Measurements from ENCODE around the gene FAM237A. TPM values are rescaled to one million over a fixed set of nuclear protein-coding genes. Genes with fewer than 3 reads are reported as not detected.

Gene FAM237A
- total RNA-seq, 2 experiments from 2014 or later = not detected

- Histone ChIP-seq H3K36me3 (ENCODE audit: insufficient read depth, low read length) (no peaks in the 10 kb centered on the region), H3K9me2 (ENCODE audit: insufficient read depth, low read length) (no peaks in the 10 kb centered on the region), H3K4me1 (ENCODE audit: insufficient read depth, low read length, poor library complexity, severe bottlenecking) (no peaks in the 10 kb centered on the region), H3K9me3 (ENCODE audit: low read length) (no peaks in the 10 kb centered on the region), H3K4me3 (ENCODE audit: low read depth, low read length, poor library complexity, severe bottlenecking) (no peak overlapping the region), H2AFZ (ENCODE audit: low read length) (no peak overlapping the region), H3K79me2 (ENCODE audit: insufficient read depth, low read depth, low read length) (no peaks in the 10 kb centered on the region), H3K4me2 (ENCODE audit: low read length) (no peak overlapping the region), H4K20me1 (ENCODE audit: insufficient read depth, low read length) (no peaks in the 10 kb centered on the region), H3K27ac (ENCODE audit: low read depth, low read length, poor library complexity, severe bottlenecking) (no peak overlapping the region)
- CTCF ChIA-PET (ENCODE audit: unreplicated experiment) = no interaction called here
- POLR2A ChIA-PET = no interaction called here
- TF ChIP-seq EZH2phosphoT487 (IDR thresholded peaks at IDR 0.05; ENCODE audit: borderline replicate concordance, low read depth, low read length) (no peak), CTCF (conservative IDR thresholded peaks at IDR 0.05; ENCODE audit: low read length) (no peak)
- intact Hi-C loops (cut with micrococcal nuclease; ENCODE audit: unreplicated experiment) = no loop called here
- no peak for DNase-seq (ENCODE audit: low spot score)
- no TSS peak for BruUV-seq (replicated peaks)
These were observed 14.8 kb downstream of the FAM237A start for GRCh38 chr2:206657087-206657486.

GRCh38 chr2:206665251-206665650 lies 23.0 kb downstream of the FAM237A start:
- intact Hi-C loops (cut with micrococcal nuclease; ENCODE audit: unreplicated experiment) = no loop called here
- H3K4me3 ChIP-seq (ENCODE audit: low read depth, low read length, poor library complexity, severe bottlenecking) = no peak overlapping the region
- no peaks in the 10 kb centered on the region for H3K4me1 ChIP-seq (ENCODE audit: insufficient read depth, low read length, poor library complexity, severe bottlenecking)
- TF ChIP-seq CTCF (conservative IDR thresholded peaks at IDR 0.05; ENCODE audit: low read length) (no peak), EZH2phosphoT487 (IDR thresholded peaks at IDR 0.05; ENCODE audit: borderline replicate concordance, low read depth, low read length) (no peak)
- no peak overlapping the region for H2AFZ ChIP-seq (ENCODE audit: low read length)
- no peaks in the 10 kb centered on the region for H3K9me3 ChIP-seq (ENCODE audit: low read length)
- H3K79me2 ChIP-seq (ENCODE audit: insufficient read depth, low read depth, low read length) = no peaks in the 10 kb centered on the region
- no peak overlapping the region for H3K4me2 ChIP-seq (ENCODE audit: low read length)
- H3K36me3 ChIP-seq (ENCODE audit: insufficient read depth, low read length) = no peaks in the 10 kb centered on the region
- no peak overlapping the region for H3K27ac ChIP-seq (ENCODE audit: low read depth, low read length, poor library complexity, severe bottlenecking)
- DNase-seq (ENCODE audit: low spot score) = no peak
- ChIA-PET POLR2A (interaction anchor here (0.6 to 0.8 kb wide), 3 partner anchors 25 to 469 kb away, joined by 3 read pairs; no protein-coding TSS in a partner anchor), CTCF (ENCODE audit: unreplicated experiment) (interaction anchor here (0.6 kb wide), 1 partner anchor 118 kb away, joined by 3 read pairs; no protein-coding TSS in a partner anchor)
- no peaks in the 10 kb centered on the region for H4K20me1 ChIP-seq (ENCODE audit: insufficient read depth, low read length)
- no TSS peak for BruUV-seq (replicated peaks)
- H3K9me2 ChIP-seq (ENCODE audit: insufficient read depth, low read length) = no peaks in the 10 kb centered on the region

GRCh38 chr2:206670531-206671319 lies 28.4 kb downstream of the FAM237A start:
- no peak overlapping the region for H3K4me3 ChIP-seq (ENCODE audit: low read depth, low read length, poor library complexity, severe bottlenecking)
- no peak overlapping the region for H2AFZ ChIP-seq (ENCODE audit: low read length)
- POLR2A ChIA-PET = no interaction called here
- no peaks in the 10 kb centered on the region for H3K79me2 ChIP-seq (ENCODE audit: insufficient read depth, low read depth, low read length)
- no peak for DNase-seq (ENCODE audit: low spot score)
- intact Hi-C loops (cut with micrococcal nuclease; ENCODE audit: unreplicated experiment) = no loop called here
- CTCF ChIA-PET (ENCODE audit: unreplicated experiment) = no interaction called here
- no peaks in the 10 kb centered on the region for H3K9me3 ChIP-seq (ENCODE audit: low read length)
- H4K20me1 ChIP-seq (ENCODE audit: insufficient read depth, low read length) = no peaks in the 10 kb centered on the region
- no TSS peak for BruUV-seq (replicated peaks)
- H3K9me2 ChIP-seq (ENCODE audit: insufficient read depth, low read length) = no peaks in the 10 kb centered on the region
- H3K4me2 ChIP-seq (ENCODE audit: low read length) = no peak overlapping the region
- no peak overlapping the region for H3K27ac ChIP-seq (ENCODE audit: low read depth, low read length, poor library complexity, severe bottlenecking)
- no peaks in the 10 kb centered on the region for H3K4me1 ChIP-seq (ENCODE audit: insufficient read depth, low read length, poor library complexity, severe bottlenecking)
- TF ChIP-seq EZH2phosphoT487 (IDR thresholded peaks at IDR 0.05; ENCODE audit: borderline replicate concordance, low read depth, low read length) = no peak
- TF ChIP-seq CTCF (conservative IDR thresholded peaks at IDR 0.05; ENCODE audit: low read length) = no peak
- H3K36me3 ChIP-seq (ENCODE audit: insufficient read depth, low read length) = no peaks in the 10 kb centered on the region

Data from OCI-LY7 (cell line).